RPMI7951 (cell line): Measurements from ENCODE around the gene ASTN2. TPM values are rescaled to one million over a fixed set of nuclear protein-coding genes. Genes with fewer than 3 reads are reported as not detected.
A peak's percentile ranks its signal among the peaks of the same experiment; 100 is the strongest.

ENCODE experiments used
- DNase-seq: peaks from one replicate; pipeline ENCODE4 v3.0.0-alpha.2; 2012; ENCODE audit warnings: low read depth
- total RNA-seq: library from RNA; depleted of rRNA; stranded (reverse); fragments of >200 nt; shearing (Covaris generic); gene quantifications from 2 replicates; pipeline ENCODE4 v1.2.3, GENCODE V29; 2014

ASTN2 gene
- total RNA-seq, 1 experiment from 2014 or later: 5.2 TPM

DNA sequence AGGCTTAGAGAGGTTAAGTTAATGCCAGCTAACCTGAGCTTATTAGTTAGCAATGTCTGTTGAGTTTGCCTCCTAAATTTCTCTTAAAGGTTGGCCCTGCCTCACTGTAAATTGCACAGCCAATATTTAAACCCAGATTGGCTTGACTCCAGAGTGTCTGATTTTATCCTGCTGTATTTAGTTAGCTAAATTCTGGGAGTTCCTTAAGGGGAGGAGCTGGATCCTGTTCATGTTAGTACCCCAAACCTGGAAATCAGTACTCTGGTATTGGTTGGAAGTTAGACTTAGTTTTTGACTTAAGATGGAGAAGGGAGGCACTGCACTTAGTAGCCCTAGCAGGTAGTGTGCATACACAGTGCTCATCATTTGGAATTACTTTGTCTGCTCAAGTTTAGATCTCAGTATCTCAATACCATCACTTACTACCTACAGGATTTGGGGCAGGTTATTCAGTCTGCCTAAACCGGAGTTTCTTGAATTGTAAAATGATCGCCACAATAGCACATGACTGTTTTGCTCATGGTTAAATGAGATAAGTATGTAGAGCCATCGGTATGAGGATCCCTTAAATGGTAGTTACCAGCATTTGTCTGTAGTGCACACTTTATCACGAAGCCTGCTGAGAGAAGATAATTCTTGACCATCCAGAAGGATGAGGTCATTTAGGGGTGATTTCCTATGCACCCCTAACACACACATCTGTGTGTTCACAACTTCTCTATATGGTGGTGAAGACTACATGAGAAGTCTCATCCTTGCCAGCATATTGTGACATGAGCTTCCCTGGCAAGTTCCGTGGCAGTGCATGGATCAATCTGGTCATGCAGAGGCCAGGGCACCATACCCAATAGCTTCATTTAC, 992.5 kb downstream of the ASTN2 start:
- DNase-seq: no peak

DNA sequence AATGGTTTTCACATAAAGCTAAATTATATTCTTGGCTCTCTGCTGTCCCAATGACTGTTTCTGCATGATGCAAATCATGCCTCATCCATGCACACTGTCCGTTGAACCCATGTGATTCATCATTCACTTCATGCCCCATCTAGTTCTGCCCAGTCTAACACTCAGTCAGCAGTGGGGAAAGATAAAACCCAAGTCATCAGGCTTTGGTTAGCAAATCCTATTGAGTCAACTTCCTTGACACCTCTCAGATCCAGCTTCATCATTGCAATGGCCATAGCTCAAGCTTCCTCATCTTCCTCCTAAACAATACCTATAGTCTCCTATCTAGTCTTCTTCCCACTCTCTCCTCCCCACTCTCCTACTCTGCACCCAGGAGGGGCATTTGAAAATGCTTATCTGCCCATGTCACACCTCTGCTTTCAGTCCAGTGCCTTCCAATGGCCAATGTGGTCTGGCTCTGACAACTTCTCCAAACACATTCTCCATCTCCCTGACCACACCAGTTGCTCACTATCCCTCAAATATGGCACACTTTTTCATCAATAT, 993.8 kb downstream of the ASTN2 start:
- DNase-seq: peak; percentile 15

DNA sequence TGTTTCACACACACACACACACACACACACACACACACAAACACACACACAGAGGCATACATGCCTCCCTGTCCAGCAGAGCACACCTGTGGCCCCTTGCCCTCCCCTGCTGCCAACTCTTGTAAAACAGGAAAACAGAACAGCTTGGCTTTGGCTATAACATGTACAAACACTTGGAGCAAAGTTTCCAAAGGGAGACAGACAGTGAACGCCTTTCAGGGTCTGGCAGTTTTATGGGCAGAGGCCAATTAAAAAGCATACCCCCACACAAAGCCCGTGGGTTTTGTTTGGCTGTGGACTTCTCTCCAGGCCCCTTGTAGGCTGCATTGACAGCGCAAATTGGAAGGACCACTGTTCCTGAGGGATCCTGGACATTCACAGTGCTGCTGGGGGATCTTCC, 995.7 kb downstream of the ASTN2 start:
- no peak for DNase-seq

DNA sequence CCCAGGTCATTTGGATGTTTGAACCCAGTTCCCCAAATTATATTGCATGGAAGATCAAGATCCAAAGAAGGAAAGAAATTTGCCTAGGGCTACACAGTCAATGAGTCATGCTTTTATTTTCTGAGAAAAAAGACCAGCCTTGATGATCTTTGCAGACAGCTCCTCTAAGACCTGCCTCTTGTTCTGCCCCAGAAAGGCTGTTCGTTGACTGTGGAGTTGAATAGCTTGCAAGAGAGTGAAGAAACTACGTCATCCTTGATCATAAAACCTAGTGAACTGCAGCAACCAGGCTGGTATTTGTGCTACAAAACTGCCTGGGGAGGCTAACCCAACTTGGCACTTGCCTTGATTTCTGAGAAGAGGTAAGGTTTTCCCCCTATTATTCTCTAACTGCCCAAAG, 997.4 kb downstream of the ASTN2 start:
- peak; percentile 63 for DNase-seq

DNA sequence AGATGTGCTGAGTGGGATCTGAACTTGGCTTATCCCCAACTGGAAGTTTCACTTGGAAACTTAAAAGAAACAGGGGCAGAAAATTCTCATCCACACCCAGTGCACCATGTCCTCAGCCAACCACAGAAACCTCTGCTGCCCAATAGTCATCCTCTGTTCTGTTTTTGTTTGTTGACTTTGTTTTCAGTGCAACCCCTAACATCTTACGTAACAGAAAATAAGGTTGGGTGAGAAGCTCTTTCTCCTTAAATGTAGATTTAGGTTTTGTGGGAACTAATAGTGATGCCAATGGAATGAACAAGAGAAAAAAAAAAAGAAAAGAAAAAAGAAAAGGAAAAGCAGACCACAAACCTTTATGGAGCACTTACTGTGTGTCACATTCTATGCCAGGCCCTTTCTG, 998.4 kb downstream of the ASTN2 start:
- peak; percentile 1 for DNase-seq

DNA sequence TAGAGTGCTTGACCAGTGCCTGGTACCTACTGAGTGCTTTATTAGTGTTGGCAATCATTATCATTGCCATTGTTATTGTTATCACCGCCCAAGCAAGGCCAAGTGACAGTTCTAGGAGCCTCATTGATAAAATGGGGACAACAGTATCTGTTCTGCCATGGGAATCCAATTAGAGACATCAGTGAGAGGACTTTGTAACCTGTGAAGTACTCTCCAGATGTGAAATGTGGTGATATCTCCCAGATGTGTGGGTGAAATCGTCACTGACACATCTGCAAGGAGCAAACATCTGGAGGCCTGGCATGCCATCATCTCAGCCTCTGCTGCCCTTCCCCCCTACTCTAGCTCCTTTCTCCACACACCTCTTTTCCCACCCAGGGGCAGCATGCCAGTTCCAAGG, 1000.5 kb downstream of the ASTN2 start:
- no peak for DNase-seq

DNA sequence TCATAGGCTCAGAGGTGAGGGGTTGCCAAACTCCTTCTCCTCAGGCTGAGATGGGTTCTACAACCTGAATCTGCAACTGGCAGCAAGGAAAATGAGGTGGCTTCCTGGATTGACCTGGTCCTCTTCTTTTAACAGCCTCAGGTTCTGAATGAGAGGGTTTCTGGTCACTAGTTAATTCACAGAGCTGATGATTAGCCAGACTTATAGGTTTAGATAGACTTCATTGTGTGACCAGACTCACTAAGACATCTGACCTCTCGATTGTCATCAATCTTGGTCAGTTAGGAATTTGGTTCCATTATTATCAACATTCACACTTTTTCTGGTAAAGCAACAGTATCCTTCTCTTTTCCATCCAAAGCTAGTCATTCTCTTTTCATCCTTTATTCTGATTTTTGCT, 1003.4 kb downstream of the ASTN2 start:
- DNase-seq: no peak

DNA sequence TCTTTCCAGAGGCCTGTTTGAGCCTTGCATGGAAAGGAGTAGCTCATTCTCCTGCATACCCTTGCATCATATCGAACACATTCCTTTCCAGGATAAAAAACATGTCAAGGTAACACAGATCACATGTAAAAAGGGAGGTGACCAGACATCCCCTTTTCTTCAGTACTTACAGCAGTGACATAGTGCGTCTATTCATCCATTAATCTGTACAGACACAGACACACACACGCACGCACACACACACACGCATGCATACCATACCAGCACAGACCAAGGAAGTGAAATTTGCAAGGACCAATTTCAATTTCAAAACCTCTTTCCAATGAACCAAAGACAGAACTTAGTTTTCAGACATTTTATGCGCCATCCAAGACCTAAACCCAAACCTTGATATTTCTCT, 1005.2 kb downstream of the ASTN2 start:
- DNase-seq: no peak

DNA sequence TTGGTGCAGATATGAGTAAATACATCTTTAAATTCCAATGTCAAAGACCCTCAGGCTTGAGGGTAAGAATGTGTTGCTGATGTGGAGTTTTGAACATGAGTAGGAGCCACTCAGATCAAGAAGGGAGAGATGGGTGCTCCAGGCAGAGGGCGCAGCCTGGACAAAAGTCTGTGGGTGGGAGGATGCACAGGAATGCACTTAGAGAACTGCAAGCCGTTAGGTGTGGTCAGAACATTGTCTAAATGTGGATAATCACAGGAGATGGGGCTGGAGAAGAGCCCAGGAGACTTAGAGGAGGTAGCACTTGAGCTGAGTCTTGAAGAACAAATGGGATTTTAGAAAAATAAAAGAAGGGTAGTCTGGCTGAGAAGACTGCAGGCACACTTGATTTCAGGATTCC, 1005.7 kb downstream of the ASTN2 start:
- no peak for DNase-seq

DNA sequence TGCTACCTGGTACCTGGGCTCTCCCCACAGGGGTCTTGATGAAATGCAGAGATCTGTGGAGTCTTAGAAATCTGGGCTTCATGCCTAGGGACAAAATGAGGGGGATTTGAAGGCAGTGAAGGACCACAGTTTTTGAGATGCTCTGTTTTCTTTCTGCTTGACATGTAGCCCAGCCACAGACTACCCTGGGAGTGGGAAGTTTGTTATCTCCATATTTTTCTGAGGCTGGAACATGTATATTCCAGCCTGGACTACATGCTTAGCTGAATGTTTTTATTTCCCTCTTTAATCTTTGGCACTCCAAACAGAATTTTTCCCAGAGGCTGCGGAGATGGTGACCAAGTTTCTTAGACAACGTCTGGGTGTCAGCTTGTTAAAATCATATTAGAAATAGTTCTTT, 1008.4 kb downstream of the ASTN2 start:
- no peak for DNase-seq

DNA sequence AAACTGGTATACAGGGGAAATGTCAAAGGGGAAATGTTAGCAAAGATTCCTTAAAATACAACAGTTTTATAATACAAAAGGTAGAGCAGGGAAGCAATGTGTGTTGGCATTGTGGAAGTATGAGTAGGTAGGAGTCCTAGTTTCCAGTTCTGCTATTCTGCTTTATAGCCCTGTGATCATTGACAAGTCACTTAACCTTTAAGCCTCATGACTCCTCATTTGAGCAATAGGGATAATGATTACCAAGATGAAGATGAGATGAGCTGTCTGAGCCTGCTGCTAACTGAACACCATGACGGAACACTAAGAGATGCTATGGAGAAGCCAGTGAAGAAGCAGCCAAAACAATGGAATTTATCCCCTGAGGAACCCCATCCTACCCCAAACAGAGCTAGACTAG, 1009.5 kb downstream of the ASTN2 start:
- DNase-seq: no peak

DNA sequence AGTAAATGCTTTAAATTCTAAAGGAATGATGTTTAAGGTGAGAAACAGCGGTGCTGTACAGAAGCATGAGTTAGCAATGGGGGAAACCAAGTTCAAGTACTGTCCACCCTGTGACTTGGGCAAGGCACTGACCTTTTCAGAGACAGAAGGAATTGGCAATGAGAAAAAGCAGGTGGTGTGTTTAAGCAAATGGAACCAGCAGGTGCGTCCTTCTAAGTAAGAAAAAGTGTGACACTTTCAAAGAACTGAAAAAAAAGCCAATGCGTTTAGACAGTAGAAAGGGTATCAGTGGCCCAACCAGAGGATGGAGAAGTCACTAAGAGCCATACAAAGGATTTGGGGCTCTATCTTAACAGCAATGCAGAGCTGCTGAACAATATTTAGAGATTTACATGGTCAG, 1010.6 kb downstream of the ASTN2 start:
- DNase-seq: no peak

DNA sequence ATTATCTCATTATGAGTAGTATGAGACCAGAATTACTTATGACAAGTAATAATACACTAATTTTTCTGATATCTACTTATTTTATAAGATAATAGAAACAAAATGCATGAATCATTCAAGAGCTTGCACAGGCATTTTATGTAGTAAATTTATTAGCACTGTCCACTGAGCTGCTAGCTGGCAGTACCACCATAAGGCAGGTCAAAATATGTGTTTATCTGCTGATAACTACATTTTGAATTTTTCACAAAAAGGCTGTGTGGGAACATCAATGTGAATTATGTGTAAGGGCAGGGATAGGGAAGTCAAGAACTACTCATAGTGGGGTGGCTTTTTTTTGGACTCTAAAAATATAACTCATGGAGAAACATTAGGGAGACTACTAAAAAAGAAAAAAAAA, 1011.7 kb downstream of the ASTN2 start:
- no peak for DNase-seq

DNA sequence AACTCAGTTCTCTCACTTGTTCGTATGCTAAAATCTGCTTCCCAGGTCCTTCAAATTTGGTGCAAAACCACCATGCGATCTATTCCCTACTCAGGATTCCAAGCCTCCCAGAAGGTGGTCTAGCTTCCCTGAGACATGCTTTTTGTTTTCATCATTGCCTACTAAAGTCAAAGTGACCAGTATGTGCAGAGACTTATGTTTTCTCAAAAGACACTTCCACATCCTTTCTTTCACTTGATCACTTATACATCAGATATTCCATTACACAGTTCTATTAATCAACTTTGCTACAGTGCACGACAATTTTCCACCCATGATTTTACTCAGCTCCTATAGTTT, 1019.2 kb downstream of the ASTN2 start:
- no peak for DNase-seq

DNA sequence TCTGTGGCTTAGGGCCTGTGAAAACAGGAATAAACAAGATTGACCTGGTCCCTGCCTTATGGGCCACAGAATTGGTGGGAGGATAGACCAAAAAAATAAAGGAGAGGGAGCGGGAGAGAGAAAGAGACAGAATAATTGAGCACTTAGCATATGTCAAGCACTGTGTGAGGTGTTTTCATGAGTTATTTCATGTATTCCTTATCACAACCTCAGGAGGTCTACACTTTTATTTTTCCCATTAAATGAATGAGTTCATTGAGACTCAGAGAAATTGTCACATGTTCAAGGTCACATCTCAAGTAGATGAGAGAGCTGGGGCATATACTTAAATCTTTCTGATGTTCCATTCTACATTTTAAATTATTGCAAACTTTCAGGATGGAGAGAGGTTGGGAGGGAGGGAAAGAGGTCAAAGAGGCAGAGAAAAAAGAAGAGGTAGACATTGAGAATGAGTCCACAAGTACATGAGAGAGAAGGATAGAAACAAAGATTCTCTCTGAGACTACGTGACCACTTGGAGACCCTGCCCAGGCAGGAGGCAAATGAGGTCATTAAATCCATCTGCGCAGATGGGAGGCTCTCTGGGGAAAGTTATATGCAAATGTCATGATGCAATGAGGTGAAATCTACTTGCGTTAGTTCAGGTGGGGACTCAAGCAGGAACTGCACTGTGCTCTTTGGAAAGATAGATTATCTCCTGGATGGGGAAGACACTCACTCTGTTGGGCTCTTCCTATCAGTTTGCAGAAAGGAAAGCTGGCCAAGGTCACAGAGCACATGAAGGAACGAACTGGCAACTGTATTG, 1019.8 kb downstream of the ASTN2 start:
- no peak for DNase-seq

DNA sequence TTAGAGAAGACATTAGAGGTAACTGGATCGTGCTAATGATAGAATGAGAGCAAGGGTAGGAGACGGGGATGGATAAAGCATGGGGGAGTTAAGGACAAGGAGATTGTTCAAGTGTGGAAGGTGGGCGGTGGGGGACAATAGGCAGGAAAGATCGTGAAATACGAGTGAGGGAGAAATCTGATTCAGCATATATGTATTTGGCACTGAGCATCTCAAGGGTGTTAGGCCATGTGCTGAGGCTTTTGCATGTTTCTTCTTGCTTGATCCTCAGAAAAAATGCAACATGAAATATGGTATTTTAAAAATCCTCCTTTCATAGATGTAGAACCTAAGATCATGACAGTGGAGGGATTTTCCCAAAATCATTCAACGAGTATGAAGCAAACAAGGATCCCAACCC, 1020.8 kb downstream of the ASTN2 start:
- no peak for DNase-seq

DNA sequence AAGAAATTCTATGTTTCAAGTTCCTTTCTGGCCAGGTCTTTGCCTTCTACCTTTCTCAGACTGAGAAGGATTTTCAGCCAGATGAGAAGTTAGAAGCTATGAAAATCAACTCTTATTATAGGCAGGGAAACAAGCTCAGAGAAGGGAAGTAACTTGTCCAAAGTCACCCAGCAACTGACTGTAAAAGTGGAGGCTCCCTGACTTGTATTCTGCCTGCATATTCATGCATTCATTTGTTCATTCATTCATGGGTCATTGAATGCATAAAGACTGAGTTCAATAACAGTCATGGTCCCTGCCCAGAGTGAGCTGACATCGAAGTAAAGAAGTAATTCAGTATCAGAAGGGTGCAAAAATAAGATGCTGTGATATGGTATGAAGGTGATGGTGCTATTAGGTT, 1021.7 kb downstream of the ASTN2 start:
- no peak for DNase-seq

DNA sequence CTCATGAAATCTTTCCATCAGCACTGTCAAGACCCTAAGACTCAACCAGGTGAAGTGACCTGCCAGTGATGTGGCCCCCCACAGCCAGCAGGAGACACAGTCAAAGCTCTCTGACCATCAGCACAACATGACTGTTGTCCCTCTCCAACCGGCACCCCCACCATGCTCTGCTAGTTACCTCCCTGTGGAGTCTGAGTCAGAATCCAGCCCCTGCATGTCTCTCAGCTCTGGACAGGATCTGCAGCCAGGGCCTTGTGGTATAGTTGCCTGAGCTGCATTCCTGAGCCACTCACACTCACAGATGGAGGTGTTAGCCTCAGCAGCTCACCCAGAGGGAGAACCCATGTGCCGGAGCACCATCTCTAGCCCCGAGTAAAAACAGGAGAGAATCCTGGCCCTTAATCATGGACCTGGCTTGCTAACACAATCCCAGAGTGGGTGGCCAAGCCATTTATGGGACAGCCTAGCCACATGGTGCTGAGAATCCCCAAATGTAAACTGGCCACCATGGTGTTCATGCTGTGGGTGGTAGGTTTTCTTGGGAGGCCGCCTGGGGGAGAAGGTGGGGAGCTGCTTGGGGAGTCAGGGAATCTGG, 1023.5 kb downstream of the ASTN2 start:
- peak; percentile 61 for DNase-seq

DNA sequence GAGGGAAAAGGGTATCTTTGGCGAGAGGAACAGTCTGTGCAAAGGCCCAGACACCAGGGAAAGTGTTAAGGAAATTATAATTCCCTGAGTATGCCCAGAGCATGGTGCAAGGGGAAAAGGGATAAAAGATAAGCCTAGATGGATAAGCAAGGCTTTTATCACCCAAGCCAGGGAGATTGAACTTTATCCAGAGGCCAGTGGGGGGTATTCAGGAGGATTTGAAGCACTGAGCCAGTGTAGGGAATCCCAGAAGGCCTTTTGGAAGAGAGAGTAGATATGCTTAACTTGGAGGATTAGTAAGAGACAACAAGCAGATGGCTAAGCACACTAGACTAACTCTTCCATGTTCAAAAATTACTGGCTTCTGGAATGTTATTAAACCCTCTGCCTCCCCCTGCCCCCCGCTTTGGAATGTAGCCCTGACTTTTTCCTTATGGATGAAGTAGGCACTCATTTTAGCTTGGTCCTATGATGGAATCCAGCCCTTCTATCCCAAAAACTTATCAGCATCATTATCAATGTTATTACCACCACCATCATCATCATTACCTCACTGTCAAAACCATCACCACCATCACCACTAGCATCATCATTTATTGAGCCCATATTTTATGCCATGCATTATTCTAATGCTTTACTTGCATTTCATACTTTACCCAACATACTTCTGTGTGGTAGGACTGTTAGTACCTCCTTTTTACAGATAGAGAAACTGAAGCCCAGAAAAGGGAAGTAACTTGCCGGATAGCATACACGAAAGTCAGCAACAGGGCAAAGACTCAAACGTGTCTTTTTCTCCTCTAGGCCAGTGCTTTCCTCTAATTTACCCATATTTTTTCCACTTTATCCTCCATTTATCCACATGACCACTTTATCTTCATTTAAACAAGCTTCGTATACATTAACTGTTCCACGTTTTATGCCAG, 1024.3 kb downstream of the ASTN2 start:
- DNase-seq: no peak

DNA sequence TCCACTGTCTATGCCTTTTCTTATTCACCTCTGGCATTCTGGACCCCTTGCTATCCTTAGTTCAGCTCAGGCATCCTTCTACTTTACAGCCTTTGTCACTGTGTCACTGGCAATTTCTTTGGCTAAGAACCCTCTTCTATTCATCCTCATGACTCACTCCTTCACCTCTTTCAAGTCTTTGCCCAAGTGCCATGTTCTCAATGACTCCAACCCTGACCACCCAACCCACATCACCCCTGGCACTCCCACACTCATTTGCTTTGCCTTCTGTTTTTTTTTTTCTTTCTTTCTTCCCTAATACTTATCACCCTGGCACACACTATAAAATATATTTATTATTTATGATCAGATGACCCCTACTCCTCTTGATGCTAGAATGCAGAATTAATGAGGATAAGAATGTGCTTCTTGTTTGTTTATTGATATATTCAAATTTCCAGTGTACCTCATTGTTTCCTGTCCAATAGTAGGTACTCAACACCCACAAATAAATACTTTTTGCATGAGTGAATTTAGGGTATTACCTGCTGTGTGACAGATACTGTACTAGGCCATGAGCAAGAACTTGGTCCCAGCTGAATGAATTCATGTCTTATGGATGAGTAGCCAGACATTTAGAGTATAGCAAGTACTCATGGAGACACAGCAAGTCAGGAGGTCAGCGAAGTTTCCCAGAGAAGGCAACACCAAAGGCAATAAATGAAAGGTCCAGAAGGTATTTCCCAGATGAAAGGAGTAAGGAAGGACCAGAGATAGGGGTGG, 1025.1 kb downstream of the ASTN2 start:
- peak; percentile 19 for DNase-seq
